Activated T-helper 9 cell treated with anti-CD3 and anti-CD28 coated beads, Interleukin-2, amount 50 U/mL, for 16 hours (primary cell): ENCODE data around the gene ZNF624.
"Not testable (repeated sequence)": the region's sequence is repeated elsewhere in the genome, so short reads cannot be mapped to it uniquely, and the experiment has no call there.

Experiments
- DNase-seq: peaks from one replicate; pipeline ENCODE4 v3.0.0-alpha.2; 2020; ENCODE audit warnings: low read depth

ZNF624 gene

DNA sequence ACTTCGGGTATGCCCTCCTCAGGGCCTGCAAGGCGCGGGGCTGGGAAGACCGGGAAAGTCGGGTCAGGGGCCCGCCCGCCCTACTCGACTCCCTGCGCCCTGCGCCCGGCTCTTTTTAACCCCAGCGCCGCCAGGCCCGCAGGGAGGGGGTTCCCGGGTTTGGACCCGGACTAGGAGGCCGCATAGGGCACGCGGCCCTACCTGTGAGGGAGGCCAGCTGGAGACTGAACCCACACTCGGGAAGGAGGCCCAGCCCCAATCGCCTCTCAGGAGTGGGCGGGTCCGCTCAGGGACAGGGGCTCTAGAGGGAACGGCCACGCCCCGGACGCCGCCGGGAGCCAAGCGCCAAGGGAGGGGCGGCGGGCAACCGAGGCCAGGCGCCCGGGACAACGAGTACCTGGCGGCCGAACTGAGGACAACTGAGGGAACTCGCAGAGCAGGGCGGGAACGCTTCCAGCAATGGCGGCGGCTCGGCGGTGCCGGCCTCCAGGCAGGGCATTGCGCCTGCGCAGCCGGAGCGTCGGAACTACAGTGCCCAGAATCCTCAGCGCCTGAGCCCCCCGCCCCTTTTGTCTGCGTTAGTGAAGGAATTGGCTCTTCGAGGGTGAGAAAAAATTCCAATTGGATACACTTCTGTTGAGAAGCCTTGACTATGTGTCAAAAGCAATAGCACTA, at the start of gene ZNF624:
TSS of gene ZNF624 (minus strand) at position 484 of the 675 bp plus-strand sequence.
- DNase-seq = peak; percentile 81

DNA sequence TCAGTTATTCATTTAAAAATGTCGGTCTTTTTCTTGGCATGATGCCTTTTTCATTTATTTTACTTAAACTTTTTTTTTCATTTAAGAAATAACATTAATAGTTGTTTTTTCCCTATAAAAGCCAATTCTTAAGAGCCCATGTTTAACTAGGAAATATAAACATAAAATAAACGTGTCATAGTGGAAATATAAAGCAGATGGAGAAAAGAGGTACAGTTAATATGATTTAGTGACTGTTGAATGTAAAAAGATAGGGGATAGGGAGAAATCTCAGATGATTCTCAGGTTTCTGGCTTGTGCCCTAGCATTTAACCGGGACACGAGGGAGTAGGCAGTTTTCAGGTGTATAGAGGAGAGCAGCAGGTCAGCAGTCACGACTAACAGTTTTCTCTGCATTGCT, 44.0 kb upstream of the ZNF624 start:
- not testable (repeated sequence) for DNase-seq

DNA sequence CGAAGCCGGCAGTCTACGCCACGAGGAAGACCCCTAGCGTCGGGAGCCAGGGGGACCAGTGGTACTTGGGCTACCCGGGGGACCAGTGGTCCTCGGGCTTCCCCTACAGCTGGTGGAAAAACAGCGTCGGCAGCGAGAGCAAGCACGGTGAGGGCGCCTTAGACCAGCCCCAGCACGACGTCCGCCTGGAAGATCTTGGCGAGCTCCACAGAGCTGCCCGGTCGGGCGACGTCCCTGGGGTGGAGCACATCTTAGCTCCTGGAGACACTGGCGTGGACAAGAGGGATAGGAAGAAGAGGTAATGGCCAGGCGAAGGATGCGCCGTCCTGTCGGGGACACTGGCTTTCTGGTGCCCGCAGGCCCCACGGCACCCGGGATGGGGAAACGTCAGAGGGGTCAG, 36.8 kb upstream of the ZNF624 start:
- not testable (repeated sequence) for DNase-seq

DNA sequence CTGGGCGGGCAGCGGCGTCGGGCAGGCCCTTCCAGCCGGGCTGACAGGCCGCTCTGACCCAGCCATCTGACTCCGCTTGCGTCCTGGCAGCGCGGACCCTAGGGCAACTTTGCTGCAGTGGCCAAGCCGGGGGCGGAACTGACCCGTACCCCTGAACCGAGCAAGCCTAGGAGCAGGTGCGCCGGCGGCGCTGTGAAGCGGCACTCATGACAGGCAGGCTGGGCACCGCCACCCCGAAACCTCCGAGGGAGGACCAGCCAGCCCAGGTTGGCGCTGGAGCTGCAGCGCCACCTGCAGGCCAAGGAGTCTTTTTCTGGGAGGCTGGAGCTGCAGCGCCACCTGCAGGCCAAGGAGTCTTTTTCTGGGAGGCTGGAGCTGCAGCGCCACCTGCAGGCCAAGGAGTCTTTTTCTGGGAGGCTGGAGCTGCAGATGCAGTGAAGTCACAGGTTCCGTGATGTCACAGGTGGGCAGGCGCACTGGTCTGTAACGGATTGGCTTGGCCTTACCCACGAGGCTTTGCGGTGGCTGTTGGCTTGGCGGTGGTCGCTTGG, 36.2 kb upstream of the ZNF624 start, which contains the start of gene CCDC144A:
TSS of gene CCDC144A (plus strand) at position 511 of the 551 bp plus-strand sequence. CDS start 160 bp downstream, outside the sequence.
- DNase-seq = peak; percentile 17

DNA sequence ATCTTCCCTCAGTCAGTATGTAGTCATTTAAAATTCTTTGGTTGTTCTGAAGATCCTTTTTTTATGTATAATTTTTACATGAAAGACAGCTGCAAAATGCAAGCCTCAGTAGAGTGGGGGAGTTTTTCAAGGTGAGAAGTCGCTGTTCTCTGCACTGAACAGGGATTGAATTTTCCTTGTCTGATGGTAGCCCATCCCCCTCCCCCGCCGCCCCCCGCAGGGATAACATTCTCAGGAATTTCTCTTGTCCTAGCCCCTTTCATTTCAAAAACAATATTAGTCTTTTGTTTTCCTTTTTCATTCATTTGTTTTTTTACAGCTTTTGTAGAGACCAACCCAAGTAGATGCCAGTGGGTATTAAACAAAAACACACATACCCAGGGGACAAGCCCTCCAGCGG, 33.5 kb upstream of the ZNF624 start:
- DNase-seq = not testable (repeated sequence)

DNA sequence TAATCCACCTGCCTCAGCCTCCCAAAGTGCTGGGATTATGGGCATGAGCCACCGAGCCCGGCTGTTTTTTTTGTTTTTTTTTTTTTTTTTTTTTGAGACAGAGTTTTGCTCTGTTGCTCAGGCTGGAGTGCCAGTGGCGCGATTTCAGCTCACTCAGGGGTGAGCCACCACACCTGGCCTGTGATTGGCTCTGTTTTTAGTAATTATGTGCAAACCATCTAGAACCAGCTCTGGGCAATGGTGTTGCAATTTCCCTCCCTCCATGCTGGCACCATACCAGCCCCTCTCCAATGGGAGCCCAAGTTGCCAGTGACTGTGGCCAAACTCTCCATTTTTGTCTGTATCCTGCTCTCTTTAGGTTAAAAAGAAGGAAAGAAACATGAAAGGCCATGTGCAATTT, 32.4 kb upstream of the ZNF624 start:
- DNase-seq = not testable (repeated sequence)

DNA sequence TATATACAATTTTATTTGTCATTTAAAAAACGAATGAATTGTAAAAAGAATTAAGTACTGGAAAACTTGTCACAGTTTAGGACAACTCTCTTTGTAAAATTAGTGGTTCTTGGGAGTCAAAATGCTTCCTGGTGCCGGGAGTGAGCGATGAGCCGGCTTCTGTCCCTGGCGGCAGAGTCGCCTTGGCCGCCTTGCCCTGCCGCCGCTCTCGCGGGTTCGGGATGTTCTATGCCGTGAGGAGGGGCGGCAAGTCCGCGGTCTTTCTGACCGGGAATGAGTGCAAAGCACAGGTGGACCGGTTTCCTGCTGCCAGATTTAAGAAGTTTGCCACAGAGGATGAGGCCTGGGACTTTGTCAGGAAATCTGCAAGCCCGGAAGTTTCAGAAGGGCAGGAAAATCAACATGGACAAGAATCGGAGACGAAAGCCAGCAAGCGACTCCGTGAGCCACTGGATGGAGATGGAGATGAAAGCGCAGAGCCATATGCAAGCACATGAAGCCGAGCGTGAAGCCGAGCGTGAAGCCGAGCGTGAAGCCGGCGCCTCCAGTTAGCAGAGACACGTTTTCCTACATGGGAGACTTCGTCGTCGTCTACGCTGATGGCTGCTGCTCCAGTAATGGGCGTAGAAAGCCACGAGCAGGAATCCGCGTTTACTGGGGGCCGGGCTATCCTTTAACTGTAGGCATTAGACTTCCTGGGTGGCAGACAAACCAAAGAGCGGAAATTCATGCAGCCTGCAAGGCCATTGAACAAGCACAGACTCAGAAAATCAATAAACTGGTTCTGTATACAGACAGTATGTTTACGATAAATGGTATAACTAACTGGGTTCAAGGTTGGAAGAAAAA, 29.9 kb upstream of the ZNF624 start:
- DNase-seq = not testable (repeated sequence)

DNA sequence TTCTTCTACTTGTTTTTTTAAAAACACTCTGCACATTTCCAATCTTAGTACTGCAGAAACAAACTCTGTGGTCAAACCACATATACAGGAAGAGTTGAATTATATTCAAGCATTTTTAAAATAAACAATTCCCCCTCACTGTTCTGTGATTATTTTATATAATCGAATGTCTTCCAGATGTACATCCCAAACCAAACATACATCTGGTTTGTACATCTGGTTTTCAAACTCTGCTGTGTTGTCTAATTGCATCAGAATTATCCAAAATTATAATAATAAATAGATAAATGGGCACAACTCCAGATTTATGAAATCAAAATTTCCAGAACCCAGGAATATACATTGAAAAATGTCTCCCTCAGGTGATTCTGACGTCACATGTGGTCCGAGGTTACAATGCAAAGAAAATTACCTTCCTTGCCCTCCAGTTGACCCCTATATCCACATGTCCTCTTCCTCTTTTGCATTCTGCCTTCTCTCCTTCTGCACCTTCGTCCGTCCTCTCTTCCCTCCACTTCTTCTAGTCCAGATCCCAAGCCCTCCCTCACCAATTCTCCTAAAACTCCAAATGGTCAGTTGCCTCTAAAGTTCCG, 23.1 kb upstream of the ZNF624 start:
- DNase-seq = no peak

DNA sequence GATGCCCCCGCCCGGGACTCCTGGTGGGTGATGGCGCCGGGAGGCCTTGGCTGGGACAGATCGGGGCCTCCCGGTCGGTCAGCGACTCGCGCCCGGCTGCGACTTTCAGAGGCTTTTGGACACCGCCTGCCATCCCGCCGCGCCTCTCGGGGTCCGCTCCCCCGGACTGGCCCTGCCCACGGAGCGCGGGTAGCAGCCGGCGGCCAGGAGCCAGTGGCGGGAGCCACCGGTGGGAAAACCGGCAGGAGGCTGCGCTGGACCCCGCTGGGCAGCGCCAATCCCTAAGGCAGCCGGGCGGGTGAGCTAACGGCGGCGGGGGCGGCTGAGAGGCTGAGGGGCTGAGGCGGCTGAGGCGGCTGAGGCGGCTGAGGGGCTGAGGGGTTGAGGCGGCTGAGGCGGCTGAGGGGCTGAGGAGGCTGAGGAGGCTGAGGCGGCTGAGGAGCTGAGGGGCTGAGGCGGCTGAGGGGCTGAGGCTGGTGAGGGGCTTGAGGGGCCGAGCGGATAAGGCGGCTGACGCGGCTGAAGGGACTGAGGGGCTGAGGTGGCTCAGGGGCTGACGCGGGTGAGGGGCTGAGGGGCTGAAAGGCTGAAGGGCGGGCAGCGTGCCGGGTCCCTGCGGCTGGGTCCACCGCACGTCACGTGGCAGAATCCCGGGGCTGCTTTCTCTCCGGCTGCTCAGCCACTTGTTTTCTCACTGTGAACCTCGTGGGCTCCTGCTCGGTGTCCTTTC, 13.4 kb upstream of the ZNF624 start:
- not testable (repeated sequence) for DNase-seq

DNA sequence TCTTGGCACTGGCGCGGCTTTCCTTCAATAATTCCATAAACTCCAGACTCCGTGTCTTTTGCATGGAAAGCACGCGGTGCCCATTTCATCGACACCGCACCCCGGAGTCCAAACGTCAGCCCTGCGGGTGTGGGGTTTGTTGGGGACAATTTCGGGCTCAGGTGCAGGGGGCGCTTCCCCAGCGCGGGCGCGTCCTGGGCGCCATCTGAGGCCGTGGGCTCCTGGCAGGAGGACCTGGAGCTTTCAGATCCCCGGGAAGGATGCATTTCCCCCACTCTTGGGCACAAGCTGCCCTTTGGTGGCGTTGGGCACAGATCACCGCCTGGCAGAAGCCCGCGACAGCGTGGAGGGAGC, 12.9 kb upstream of the ZNF624 start:
- not testable (repeated sequence) for DNase-seq

DNA sequence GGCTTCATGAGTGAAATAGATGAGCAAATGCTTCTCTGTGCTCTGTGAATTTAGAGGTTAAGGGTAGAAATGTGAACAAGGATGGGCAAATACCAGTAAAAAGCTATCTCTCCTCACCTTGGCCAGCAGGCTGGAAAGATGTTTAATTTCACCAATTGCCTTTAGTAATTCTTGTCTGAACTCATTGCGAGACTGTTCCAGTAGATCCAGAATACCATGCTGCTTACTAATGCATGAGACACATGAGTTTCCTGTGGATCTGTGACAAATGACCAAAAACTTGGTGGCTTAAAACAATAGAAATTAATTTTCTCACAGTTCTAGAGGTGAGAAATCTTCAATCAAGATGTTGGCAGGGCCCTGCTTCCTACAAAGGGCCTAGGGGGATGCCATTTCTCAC, 9.3 kb upstream of the ZNF624 start:
- no peak for DNase-seq

DNA sequence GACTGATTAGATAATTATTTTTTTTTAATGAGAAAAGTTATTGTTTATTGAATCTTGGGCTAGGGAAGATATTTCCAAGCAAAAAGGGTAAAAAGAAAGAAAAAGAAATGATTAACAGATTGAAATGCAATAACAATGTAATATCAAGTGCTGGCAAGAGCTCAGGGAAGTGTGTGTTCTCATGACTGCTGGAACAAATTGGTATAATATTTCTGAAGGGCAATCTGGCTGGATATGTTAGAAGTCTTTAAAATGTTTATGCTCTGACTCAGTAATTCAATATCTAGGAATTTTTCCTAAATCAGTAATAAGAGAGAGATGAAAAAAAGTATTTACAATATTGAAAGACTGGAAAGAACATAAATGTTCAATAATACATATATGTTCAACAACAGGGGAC, 7.6 kb upstream of the ZNF624 start:
- no peak for DNase-seq

DNA sequence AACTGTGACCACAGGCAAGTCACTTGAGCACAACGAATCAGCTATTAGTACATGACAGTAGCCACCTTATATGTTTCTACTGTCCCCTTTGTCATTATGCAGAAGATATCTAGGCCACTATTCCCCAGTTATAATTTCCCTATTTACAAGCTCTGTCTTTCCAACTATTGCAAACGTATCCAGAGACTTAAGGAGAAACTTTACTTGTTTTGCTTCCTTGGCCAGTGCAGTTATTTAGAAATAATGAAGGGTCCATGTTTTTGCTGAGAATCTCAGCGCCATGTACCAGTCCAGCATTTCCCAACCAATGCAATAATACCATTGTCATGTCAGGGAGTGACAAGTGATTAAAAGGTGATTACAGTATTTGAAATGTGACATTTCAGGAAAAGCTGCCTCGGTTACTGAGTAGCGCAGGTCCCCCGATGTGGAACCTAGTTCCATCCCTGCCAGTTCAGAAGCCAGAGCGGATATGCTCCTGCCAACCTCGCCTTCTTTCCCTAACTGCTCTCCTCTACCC, 743 bp downstream of the ZNF624 start:
- no peak for DNase-seq

DNA sequence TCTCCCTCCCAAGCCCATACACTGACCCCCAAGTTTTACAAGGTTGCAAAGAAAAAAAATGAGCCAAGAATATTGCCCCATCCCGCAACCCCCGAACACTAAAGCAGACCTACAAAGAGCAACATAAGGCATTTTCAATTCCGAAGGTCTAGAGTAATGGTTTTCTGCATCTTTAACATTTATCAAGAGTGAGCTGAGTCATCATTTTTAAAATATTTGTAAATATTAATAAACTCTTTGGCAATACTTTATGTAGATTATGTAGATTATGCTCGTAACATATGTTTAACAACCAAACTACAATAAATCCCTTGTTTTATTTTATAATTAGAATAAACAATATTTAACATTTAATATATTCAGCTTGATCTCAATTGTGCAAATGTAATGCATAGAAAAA, 1.4 kb downstream of the ZNF624 start:
- no peak for DNase-seq

DNA sequence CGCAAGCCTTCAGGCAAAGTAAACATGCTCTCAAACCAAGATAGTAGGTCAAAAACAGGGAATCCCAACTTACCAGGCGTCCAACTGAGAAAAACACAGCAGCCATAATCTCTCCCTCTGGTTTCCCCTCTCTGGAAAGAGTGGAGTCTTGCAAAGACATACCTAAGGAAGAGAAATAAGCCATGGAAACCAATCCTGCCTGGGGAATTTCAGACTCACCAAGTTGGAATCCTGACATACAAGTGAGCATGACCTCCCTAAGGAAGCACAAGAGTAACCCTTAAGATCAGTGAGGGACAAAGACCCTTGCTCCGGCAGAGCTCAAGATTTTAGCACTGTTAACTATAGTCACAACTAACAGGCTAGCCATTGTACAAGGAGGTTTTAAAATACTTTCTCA, 4.1 kb downstream of the ZNF624 start:
- no peak for DNase-seq

DNA sequence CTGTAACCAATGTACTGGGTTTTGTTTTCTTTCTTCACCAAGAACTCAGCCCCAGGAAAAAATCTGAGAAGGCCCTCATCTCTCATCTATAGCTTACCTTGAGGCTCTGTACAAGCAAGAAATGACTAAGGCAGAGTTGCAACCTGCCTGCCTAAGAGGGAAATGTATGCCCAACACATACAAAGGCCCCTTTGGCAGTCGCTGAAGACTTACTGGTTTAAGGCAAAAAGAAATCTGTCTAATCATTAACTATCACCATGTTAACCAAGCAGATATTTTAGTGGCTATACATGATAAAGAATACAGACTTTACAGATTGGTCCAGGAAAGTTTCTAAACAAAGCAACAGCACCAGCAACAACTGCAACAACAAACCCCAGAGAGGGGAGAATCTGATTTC, 14.2 kb downstream of the ZNF624 start:
- no peak for DNase-seq

DNA sequence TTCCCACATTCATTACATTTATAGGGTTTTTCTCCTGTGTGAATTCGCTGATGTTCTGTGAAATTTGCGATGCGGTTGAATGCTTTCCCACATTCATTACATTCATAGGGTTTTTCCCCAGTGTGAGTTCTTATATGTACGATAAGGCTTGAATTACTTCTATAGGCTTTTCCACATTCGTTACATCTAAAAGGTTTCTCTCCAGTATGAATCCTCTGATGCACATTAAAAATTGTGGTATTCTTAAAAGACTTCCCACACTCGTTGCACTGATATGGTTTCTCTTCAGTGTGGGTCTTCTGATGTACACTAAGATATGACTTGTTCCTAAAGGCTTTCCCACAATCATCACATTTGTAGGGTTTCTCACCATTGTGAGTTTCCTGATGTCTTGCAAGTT, 30.4 kb downstream of the ZNF624 start:
- no peak for DNase-seq

DNA sequence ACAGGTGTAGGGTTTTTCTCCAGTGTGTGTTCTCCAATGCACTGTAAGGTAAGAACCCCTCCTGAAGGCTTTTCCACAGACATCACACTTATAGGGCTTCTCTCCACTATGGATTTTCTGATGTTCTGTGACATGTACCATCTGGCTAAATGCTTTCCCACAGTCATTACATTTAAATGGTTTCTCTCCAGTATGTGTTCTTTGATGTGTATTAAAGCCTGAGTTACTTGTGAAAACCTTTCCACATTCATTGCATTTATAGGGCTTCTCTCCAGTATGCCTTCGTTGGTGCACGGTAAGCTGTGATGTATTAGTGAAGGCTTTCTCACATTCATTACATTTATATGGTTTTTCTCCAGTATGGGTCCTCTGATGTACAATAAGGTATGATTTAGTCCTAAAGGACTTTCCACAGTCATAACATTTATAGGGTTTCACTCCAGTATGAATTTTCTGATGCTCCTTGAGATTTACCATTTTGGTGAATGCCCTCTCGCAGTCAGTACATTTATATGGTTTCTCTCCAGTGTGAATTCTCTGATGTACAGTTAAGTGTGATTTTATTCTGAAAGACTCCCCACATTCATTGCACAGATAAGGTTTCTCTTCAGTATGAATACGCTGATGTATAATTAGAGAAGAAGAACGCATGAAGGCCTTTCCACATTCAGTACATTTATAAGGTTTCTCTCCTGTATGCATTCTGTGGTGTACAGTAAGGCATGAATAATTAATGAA, 30.9 kb downstream of the ZNF624 start:
- DNase-seq = no peak

DNA sequence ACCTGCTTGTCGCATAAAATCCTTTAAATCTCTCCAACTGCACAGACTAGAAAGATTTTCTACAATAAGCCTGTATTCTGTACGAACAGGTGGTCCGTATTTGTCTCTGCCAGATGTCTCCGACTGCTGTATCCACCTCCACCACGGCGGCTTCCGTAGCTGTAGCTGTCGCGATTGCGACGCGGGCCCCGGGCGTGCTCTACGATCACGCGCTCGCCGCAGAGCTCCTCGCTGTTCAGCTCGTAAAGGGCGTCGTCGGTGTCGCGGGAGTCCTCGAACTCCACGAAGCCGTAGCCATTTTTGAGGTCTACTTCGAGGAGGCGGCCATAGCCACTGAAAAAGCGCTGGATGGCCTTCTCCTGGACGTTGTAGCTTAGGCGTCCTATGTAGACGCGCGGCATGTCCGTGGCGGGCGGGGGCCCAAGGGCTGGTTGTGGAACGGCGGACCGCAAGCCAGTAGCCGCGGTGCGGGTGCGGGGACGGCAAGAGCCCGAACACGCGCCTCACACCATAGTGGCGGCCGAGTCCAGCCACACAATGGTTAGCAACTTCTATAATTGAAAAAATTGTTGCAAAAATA, 36.1 kb downstream of the ZNF624 start:
- DNase-seq = no peak

DNA sequence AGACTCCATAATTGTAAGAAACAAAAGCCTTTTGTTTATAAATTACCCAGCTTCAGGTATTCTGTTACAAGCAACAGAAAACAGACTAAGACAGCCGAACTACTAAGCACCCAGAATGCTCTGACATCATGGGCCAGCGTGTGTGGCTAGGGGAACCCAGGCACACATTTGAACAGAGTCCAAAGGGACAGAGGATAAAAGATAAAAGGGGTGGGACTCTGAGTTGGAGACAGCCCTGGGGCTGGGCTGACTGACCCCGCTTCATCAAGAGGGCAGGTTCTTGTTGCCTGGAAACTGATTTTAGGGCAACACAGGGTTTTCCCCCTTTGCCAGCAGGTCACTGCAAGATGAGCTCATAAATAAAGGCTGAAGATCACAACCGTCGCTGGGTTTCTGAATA, 54.1 kb downstream of the ZNF624 start:
- DNase-seq = no peak
